NCI-H1436 (cell line): Measurements from ENCODE around the gene RNF113B.

Source experiments
- DNase-seq: peaks from one replicate; lab custom pipeline; 2025; lab: John Stamatoyannopoulos, UW

RNF113B gene

DNA sequence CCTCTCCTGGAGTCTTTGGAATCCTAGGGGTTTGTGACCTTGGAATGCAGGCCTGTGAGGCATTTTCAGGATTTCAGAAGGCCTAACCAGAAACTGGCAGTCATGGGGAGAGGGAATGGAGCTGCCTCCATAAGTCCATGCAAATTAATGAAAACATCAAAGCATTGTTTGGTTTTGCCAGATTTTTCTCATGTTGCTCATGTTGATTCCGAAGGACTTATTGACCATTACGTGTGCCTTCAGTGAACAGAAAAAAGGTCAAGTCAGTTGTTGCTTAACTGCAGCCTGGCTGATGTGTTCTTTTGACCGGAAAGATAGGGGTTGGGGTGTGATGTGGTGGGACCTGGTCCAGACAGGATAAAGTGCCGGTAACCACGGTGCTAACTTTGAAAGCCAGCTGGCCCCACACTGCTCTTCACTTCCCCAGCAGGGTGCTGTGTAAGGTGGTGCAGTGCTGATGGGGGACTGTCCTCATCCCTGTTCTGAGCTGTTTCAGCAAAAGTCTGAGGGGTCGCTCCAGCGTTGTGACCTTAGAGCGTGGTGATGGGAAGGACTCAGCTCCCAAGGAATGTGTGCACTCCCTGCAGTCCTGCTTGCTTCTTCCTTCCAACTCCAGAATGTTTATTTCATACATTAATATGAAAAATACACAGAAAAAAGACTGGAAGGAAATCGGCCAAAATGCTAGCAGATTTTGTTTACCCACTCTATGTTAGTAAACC, 3.5 kb downstream of the RNF113B start:
- no peak for DNase-seq

DNA sequence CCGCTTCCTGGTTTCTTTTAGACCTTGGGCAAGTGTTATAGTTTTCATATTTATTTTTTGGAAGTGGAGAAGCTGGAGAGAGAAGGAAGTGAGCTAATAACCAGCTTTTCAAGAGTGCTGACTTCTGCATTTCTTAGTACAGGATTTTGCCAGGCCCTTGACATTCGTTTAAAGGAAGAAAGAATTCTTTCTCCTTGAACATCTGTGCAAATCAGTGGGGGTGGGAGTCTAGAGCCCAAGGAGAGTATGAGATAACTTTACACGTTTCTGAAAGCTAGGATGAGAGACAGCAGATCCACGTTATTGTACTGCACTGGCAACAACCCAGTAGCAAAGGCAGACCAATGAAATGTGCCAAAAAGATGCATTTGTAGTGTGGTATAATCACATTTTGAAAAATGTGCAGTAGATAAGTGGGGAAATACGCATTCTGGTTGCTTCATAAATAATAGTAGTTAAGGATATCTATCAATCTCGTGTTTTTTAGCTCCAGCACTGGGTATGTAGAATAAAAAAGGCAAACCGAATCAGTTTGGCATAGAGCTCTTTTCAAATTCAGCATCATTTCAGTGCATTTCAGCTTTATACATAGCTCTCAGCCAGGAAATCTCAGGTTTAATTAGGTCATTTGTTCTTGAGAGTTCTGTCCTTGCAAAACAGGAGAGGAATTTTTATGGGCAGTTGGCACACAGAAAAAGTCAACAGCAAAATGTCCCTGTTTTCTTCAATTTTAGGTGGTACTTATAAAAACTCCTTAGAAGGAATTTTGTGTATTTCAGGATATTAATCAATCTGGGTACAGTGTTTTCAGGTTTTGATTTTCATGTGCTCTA, 4.3 kb downstream of the RNF113B start:
- no peak for DNase-seq

DNA sequence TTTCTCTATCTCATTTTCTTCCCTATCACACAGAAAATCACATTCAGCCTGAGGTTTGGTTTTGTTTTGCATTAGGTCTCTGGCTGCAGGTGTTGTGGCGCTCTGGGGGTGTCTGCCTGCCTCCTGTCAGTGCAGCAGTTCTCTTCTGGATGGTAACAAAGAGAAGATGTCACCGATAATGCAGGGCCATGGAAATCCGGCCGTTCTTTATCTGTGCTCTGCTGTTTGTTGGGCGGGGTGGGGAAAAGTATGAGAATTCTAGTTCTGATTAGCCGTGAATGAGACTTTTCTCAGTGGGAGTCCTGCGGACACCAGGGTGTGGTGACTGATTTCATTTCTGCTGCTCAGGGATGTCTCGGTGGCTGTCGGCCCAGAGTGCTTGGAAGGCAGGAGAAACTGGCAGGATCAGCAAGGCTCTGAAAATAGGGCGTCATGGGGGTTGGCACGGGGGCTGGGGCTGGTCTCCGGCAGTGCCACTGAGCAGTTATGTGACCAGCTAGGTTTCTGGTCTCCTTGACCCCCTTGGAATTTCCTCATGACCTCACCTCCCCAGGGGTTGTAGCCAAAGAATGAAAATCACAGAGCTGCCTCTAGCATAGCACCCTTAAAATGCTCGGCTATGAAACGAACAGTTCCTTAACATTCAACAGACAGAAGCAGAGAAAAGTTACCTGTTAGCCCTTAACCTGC, 5.0 kb downstream of the RNF113B start:
- no peak for DNase-seq

DNA sequence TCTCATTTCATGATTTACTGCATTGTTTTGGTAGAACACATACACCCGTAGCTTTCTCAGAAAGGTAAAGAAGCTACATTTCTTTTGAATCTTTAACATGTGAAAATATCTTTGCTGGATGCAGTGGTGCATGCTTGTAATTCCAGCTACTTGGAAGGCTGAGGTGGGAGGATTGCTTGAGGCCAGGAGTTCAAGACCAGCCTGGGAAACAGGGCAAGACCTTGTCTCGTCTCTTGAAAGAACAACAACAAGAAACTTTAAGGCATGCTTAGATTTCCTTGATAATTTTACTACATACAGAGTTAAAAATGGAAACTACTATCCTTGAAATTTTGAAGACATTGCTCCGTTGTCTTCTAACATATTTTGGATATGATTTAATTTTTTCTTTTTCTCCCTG, 7.7 kb downstream of the RNF113B start:
- no peak for DNase-seq

DNA sequence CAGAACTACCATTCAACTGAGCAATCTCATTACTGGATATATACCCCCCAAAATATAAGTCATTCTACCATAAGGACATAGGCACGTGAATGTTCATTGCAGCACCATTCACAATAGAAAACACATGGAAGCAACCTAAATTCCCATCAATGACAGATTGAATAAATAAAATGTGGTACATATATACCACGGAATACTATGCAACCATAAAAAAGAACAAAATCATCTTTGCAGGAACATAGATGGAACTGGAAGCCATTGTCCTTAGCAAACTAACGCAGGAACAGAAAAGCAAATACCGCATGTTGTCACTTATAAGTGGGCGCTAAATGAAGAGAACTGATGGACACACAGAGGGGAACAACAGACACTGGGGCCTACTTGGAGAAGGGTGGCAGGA, 14.1 kb downstream of the RNF113B start:
- DNase-seq = no peak

DNA sequence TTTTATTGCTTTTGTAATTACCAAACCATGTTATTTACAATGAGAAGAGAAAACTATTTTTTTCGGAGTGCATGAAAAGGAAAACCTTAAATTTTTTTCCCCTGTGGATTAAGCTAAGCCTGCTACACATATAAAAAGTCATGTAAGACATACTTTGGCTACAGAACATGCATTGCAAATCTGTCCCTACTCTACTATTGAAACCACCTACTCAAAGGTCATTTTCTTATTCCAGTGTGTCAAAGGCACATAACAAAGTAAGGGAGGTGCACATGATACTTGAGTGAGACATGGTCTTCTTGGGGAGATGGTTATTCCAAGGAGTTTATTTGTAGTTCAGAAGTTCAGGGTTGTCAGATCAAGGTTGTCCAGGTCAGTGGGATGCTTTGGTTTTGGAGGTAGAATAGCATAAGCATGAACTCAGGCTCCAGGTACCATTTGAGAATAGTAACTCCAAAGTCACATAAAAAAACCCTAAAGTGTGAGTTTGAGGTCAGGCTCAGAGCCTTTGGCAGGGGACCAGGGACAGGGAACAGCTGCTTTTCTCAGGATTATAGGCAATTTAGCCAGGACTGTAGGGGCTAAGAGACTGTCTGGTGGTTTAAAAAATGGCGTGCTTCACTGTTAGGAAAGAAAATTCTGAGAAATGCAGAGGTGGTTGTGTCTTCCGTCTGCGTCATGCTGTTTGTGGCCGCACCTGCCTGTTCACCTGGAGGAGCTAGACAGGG, 18.7 kb downstream of the RNF113B start:
- no peak for DNase-seq

DNA sequence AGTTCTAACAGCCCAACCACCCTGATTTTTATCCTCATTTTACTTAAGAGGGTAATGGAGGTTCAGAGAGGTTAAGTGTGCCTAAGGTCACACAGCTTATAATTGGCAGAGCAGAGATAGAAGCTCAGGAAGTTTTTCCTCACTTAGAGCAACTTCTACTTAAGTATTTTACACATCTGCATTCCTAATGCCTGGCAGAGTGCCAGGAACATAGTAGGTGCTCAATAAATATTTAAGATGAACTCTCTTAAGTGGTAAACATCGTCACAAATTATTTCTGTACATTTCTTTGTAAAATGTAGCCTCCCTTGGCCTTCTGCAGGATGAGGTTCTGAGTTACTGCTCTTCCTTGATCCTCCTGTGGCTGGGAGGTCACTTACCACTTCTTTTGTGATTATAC, 19.5 kb downstream of the RNF113B start:
- DNase-seq = no peak

DNA sequence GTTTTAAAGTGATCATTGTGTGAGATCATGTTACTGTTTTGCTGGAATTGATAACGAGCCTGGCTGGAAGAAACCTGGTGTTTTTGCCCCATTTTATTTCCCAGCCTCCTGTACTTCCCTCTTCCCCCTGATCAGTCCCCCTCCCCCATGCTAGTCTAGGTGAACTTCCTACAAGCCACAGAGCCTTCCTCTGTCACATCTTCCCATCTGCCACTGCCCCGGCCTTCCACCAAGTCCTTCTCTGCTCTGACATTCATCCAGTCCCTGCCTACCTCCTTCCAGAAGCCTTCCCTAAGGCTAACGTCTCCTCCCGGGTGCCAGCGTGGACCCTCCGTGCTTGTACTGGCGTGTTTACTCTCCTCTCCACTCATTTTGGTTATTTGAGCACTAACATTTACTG, 19.9 kb downstream of the RNF113B start:
- no peak for DNase-seq

DNA sequence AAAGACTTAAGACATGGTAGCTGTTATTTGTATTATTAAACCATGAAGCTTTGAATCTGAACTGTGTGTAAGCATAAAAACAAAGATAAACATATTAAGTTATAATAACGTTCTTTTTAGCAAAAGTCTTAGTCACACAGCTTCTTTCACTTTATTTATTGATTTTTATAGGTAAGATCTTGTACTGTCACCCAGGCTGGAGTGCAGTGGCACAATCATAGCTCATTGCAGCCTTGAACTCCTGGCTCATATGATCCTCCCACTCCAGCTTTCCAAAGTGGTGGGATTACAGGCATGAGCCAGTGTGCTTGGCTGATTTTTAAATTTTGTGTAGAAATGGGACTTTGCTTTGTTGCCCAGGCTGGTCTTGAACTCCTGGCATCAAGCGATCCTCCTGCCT, 20.8 kb downstream of the RNF113B start:
- no peak for DNase-seq

DNA sequence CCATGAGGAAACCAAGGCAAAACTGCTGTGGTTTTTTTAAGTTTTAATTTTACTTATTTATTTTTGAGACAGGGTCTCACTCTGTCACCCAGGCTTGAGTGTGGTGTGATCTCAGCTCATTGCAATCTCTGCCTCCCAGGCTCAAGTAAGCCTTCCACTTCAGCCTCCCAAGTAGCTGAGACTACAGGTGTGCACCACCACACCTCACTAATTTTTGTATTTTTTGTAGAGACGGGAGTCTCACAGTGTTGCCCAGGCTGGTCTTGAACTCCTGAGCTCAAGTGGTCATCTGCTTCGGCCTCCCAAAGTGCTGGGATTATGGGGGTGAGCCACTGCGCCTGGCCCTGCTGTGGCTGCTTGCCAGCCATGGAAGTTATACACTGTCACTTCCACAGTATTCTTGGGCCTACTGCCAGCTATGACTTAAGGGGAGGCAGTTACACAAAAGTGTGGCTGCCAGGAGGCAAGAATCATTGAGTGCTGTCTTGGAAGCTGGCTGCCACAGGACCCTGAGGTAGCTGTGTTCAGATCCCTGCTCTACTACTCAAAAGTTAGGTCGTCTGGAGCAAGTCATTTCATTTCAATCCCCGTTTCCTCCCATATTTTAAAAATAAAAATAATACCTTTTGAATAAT, 21.5 kb downstream of the RNF113B start:
- no peak for DNase-seq

DNA sequence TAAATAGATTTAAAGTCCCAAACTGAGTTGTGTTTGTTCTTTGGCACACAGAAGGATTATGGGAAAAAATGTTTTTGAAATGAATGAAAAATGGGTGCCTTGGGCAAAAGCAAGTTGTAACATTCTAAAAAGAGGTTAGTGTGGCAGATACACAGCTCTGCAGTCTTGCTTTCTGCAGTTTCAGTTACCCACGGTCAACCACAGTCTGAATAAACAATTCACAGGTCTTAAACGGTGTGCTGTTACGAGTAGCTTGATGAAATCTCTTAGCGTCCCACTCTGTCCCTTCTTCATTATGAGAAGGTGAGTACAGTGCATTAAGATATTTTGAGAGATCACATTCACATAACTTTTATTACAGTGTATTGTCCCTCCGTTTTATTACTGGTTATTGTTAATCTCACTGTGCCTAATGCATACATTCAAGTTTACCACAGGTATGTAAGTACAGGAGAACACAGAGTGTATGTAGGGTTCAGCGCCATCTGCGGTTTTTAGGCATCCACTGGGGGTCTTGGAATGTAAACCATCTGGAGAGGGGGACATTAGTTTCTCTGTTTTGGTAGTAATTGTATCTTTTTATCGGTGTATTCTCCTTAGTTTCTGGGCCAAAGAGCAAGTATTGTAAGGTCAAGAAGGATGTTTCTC, 26.1 kb downstream of the RNF113B start:
- no peak for DNase-seq

DNA sequence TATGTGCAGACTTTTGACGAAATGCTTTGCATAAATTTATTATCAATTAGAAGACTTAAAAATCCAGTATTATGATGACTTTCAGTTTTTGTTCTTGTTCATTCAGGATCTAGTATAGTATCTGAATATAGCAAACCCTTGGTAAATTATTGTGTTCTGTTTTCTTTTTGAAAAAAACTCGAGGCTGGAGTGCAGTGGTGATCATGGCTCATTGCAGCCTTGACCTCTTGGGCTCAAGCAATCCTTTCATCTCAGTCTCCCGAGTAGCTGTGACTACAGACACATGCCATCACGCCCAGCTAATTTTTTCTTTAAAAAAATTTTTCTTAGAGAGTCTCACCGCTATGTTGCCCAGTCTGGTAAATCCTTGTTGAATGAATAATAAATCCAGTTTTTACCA, 29.5 kb downstream of the RNF113B start:
- DNase-seq = no peak

DNA sequence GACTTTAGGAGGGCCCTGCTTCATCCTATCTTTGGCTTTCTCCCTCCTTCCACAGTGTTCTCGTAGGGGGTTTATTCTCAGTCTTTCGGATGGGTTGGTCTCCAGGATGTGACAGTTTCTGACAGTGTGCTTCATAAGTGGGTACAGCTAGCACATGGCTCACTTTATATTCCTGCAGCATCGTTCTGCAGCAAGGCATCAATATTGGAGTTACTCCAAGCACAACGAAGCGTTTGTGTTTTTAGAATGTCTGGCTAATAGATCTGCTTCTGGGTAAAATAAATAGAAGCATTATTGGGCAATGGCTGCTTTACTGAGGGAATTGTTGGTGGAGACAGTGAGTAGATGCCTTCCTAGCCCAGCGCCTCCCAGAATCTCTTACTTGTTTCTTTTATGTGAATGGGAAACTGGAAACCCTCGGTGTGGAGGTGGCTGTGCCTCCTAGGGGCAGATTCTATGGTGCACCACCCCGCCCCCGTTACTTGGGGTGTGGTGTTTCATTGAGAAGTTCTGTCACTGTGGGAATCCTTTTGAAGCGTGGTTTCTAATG, 32.2 kb downstream of the RNF113B start:
- no peak for DNase-seq

DNA sequence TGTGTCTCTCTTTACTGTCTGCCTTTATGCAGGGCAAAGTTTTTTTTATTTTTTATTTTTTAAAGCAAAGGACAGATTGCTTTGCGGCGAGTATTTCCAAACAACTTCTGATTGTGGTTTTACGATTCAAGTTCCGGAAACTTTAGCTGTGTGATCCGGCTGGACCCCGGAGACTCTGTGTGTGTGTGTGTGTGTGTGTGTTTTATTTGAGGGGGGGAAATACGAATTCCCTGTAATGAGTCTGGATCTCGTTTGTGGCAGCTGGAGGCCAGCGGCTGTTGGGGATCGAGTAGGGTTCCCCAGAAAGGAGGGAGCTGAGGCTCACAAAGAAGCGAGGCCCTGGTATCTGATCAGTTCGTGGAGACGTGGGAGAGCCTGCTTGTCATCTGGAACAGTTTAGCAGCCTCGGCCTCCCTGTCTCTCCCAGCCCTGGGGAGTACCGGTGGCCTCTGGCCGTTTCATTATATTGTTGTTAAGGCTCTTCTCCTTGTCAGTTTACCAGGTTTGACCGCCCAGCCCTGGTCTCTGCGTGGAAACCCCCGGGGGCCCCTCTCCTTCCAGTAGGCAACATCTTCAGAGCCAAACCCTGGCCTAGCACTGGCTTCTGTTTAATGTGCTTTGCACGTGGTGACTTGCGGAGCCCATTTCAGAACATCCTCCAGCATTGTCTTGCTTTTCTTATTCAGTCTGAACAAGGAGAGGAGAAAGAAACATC, 32.9 kb downstream of the RNF113B start:
- DNase-seq = no peak

DNA sequence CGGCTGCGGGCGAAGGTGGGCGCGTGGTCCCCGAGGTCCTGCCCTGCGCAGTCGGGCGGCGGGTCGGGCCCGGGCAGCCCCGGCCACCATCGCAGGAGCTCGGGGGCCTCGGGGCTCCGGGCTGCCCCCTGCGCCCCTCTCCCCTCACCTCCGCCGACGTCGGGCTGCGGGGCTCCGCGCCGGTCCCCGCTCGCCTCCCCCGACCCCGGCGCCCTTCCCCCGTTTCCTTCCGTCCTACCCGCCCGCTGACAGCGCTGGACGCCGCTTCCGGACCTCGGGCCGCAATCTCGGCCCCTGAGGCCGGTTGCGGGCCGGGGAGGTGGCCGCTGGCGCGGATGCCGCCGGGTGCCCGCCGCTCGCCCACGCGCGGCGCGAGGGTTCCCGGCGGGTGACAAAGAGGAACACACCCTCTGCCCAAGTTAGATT, 33.5 kb downstream of the RNF113B start:
- no peak for DNase-seq

DNA sequence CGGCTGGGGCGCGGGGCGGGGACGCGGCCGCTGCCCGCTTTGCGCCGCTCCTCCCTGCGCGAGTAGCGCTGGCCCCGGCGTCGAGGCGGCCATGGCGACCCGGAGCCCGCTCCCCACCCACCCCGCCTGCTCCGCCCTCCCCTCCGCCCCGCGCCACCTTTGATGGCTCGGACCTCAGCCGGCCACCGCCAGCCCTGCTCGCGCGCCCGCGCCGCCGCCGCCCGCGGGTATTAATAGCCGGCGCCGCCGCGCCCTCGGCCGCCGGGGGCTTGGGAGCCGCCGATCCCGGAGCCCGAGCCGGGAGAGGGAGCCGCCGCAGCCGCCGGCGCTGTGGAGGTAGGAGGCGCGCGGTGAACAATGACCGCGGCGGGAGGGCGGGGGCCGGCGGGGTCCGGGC, 33.9 kb downstream of the RNF113B start:
- DNase-seq = no peak

DNA sequence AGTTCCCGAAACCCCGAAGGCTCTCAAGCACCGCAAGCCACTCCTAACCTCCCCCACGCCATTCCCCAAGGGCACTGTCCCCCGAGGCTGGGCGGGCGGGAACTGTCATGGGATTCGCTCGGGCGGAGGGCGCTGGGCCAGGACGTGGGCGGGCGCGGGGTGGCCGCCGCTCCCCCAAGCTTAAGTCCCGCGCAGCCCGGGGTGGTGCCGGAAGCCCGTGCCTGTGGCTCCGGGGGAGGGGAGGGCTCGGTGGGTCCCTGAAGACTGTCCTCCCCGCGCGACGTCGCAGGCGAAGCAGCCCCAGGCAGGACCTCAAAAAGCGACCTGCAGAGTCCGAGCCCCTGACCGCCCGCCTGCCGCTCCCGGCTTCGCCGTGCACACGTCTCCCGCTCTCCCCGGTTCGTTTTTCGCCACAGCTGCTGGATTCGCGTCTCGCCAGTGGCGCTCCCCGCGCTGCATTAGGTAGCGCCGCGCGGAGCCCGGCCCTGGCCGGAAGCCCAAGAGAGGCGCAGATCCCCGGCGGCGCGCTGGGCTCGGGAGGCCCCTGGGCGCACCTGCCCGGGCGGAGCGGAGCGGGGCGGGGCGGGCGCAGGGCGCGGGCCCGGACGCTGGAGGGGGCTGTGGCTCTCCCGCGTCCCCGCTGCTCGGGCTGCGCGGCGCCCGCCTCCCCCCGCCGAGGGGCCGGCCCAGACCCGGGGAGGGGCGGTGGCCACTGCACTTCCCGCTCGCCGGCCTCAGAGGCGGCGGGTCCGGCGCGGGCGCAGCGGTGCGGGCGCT, 34.5 kb downstream of the RNF113B start, which contains the start of gene FARP1:
FARP1 (plus strand) TSS at position 715 of the 777 bp plus-strand sequence. CDS start 70,149 bp downstream, outside the sequence.
- DNase-seq = peak; percentile 83

DNA sequence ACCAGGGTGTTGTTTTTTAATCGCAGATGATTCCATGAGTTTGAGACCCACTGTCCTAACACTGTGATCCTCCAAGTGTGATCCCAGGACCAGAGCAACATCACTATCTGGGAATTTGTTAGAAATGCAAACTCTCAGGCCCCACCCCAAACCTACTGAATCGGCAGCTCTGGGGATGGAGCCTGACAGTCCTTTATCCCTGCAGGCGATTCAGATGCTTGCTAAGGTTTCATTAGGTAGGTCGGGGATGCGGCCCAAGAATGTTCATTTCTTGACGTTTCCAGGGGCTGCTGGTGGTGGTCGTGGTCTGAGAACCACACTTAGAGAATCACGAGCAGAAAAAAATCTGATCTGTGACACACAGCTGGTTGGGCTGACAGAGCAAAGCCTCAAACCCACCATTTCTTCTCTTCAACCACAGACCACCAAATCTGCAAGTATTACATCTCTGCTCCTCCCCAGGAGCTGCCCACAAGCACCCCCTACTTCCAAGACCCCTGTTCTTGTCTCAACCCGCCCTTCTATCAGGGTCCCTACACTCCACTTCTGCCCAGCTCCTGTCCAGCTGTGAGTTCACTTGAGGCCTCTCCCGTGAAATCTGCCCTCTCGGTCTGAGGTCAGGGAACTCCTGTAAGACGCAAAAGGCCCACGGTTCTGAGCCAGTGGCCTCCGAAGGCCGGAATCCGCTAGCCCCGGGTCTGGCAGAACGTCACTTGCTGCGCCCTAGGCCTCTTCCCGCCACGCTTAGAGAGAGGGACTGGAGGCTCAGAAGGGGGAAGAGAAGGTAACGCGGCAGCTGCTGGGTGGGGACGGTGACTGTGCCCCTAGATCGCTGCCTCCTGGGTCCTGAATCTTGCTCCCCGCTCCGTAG, 35.3 kb downstream of the RNF113B start:
- no peak for DNase-seq
